NK-92 treated with Interleukin-12 subunit alpha and Interleukin-12 subunit beta, amount 100 ng/mL, for 24 hours (cell line): Measurements from ENCODE around the gene ST13.
"Not testable (repeated sequence)": the region's sequence is repeated elsewhere in the genome, so short reads cannot be mapped to it uniquely, and the experiment has no call there.

Experiments
- DNase-seq: peaks from one replicate; lab custom pipeline; 2025; lab: John Stamatoyannopoulos, UW

The ST13 gene

GRCh38 chr22:40856513-40857308 is at the start of gene ST13, which contains the start of gene XPNPEP3:
ST13 (minus strand) TSS chr22:40856639; CDS start chr22:40856540, 99 bp downstream.
XPNPEP3 (plus strand) TSS chr22:40857148; CDS start chr22:40857182, 34 bp downstream.
- peak; percentile 89 for DNase-seq

- DNase-seq: no peak
Measured at GRCh38 chr22:40904101-40904500, 47.7 kb upstream of the ST13 start.

DNA sequence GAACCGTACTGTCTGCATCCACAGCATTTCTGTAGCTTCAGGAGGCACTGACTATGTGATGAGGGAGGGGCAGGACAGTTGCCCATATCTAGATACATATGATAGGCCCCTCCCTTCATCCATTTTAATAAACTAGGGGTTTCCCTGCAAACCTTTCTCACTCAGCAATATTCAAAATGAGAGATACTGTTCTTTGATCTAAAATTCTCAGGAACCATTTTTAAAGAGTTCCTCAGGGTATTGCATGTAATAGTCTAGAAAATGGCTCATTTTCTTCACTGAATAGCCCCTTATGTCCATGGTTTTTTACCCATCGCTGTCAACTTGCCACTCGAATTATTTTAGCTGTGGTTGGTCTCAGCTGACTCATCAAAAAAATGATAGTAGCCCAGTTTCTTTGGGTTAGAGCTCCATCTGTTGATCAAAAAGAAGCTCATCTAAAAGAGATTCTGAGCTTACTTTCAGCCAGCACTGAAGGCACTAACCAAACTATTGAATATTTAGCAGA is 42.5 kb upstream of the ST13 start:
- no peak for DNase-seq

DNA sequence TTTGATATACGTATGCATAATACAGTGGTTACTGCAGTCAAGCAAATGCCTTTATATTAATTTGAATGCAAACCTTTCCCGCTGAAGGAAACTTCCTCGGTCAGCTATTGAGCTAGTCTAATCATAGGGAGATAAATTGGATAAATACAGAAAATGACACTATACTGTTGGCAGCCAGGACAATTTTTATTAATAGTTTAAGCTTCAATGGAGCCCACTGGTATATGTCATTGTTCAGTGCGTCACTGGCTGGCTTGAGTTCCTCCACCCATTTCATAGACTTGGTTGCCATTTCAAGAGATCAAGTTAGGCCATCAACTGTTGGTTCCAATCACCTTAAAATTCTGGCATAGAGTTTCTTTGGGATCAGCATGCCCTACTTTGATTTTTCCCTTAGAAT is 38.0 kb upstream of the ST13 start:
- no peak for DNase-seq

DNA sequence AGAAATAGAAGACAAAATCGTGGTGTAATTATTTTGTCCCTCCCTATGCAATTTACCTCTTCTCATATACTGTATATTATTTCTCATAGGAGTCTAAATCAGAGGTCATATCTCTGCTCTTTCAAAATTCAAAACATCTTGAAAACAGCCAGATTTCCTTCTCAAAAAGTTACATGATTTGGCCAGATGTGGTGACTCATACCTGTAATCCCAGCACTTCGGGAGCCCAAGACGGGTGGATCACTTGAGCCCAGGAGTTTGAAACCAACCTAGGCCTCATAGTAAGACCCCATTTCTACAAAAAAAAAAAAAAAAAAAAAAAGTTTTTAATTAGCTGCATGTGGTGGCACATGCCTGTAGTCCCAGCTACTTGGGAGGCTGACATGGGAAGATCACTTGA is 34.4 kb upstream of the ST13 start:
- no peak for DNase-seq

DNA sequence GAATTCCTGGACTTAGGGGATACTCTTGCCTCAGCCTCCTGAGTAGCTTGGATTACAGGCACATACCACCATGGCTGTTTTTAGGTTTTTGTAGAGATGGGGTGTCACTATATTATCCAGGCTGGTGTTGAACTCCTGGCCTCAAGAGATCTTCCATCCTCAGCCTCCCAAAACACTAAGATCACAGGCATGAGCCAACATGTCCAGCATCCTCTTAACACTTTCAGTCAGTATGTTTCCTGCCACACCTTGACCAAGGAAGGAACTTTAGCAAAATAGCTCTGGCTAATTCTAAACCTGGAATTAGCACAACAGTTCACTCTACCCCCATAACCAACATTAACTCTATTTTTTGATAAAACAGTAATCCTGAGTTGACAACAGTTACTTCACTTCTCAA is 32.7 kb upstream of the ST13 start:
- DNase-seq: no peak

- no peak for DNase-seq
Measured at GRCh38 chr22:40878922-40879321, 22.5 kb upstream of the ST13 start.

- DNase-seq: no peak
Measured at GRCh38 chr22:40877488-40877887, 21.0 kb upstream of the ST13 start.

DNA sequence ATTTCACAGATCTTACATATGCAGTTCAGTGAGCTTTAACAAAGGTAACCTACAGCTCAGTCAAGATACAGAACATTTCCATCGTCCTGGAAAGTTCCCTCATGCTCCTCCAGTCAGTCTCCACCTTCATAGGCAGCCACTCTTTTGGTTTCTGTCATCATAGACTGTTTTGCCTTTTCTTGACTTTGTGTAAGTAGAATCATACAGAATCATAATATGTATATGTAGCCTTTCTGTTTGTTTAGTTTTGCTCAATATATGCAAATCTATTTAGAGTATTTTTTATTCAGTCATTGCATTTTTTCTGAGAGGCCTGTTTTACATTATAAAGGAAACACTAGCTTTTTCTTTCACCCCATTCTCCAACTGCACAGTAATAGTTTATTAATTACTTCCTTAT is 20.5 kb upstream of the ST13 start:
- no peak for DNase-seq

DNA sequence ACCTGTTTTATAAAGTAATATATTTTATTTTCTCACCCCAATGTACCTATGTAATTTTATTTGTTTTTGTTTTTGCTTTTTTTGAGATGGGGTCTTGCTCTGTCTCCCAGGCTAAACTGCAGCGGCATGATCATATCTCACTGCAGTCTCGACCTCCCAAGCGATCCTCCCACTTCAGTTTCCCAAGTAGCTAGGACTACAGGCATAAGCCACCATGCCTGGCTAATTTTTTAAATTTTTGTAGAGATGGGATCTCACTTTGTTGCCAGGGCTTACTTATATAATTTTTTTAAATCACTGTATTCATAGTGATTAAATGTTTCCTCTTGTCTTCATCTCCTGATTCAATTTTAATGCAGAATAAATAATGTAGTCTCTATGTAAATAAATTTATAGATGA is 18.7 kb upstream of the ST13 start:
- no peak for DNase-seq

- no peak for DNase-seq
Measured at GRCh38 chr22:40874016-40874415, 17.6 kb upstream of the ST13 start.

DNA sequence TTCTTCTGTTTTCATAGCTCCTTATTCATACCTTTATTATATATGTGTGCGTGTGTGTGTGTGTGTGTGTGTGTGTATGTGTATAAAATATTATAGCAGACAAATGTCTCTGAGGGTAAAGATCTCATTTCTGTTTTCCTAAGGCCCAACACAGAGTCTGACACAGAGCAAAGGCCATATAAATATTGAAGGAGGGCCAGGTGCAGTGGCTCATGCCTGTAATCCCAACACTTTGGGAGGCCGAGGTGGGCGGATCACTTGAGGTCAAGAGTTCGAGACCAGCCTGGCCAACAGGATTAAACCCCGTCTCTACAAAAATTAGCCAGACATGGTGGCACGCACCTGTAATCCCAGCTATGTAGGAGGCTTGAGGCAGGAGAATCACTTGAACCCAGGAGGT is 11.9 kb upstream of the ST13 start:
- DNase-seq: not testable (repeated sequence)

- no peak for DNase-seq
Measured at GRCh38 chr22:40867109-40867508, 10.7 kb upstream of the ST13 start.

GRCh38 chr22:40862537-40862936 is 6.1 kb upstream of the ST13 start:
- DNase-seq: no peak

GRCh38 chr22:40862013-40862412 is 5.6 kb upstream of the ST13 start, which contains the start of gene DNAJB7:
DNAJB7 (minus strand) TSS chr22:40862113; CDS start chr22:40861994, 119 bp downstream.
- DNase-seq: no peak

- DNase-seq: no peak
Measured at GRCh38 chr22:40857309-40857855, 943 bp upstream of the ST13 start.

DNA sequence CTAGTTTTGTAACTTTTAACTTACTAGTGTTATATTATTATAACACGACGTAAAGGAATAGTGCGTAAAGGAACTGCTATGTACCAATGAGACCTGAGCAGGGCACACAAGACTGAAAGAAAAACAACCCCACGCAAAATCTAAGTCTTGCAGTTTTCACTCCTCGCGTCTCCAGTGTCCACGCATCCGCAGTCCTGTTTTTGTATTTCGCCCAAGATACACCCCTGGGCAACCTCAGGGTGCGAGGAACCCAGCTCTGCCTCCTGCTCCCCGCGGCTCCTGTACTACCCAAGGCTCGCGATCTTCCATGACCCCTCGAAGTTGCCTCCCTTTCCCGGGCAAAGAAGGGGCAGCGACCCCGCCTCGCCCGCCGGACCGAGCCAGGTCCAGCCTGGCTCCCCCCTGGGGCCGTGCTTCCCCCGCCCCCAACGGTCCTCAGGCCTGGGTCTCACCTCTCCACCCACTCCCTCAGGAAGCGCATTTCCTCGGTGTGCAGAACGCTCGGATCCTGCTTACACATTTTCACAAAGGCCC is 393 bp downstream of the ST13 start:
- DNase-seq: peak; percentile 16

- DNase-seq: no peak
Measured at GRCh38 chr22:40855071-40855978, 1.1 kb downstream of the ST13 start.

- DNase-seq: no peak
Measured at GRCh38 chr22:40853961-40854360, 2.5 kb downstream of the ST13 start.

DNA sequence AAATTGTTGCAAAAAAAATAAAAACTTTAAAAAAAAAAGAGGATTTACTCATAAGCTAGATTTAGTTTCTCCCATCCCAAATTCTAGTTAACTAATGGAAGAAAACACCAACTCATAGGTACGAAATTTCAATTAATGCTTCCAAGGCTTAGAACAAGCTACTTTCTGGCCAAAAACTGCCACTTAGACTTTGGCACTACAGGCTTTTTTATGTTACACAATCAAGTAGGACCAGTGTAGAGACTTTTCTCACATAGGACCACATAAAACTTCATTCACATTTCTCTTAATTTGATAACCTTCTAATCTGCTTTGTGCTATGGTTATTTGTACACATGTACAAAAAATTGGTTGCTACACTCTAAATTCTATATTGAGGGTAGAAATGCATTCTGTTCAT is 3.1 kb downstream of the ST13 start:
- no peak for DNase-seq

DNA sequence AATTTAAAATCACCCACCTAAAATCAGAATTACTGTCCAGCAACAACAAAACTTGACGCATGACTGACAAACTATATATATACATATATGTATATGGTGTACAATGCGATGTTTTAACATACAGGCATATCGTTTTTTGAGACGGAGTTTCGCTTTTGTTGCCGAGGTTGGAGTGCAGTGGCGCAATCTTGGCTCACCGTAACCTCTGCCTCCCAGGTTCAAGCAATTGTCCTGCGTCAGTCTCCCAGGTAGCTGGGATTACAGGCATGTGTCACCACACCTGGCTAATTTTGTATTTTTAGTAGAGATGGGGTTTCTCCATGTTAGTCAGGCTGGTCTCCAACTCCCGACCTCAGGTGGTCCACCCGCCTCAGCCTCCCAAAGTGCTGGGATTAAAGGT is 10.6 kb downstream of the ST13 start:
- DNase-seq: not testable (repeated sequence)

- no peak for DNase-seq
Measured at GRCh38 chr22:40844951-40845350, 11.5 kb downstream of the ST13 start.
